Thoracic aorta (tissue), 2 donors: Measurements from ENCODE around the gene PRDM15. TPM values are rescaled to one million over a fixed set of nuclear protein-coding genes. Genes with fewer than 3 reads are reported as not detected.

Experiments
- ATAC-seq: fragments of 150-250 bp; one replicate; pipeline ENCODE4 v1.8.0; 2017; ENCODE audit warnings: low read depth; ENCODE audit not compliant: insufficient number of reproducible peaks, low FRiP score
- DNase-seq: peaks from one replicate; pipeline ENCODE4 v3.0.0-alpha.2; 2020; ENCODE audit warnings: low spot score
- H3K27ac ChIP-seq, 2 donors: fragments of 200-600 bp; sonication (generic); 1 replicate in 1 of 2; 2 replicates in 1 of 2; pipeline ENCODE4 v1.5.1; 2016; ENCODE audit warnings: mild to moderate bottlenecking in 2 of 2, moderate library complexity in 2 of 2
- H3K27me3 ChIP-seq: fragments of 200-600 bp; sonication (generic); replicated peaks from 2 replicates; pipeline ENCODE4 v1.6.0; 2016; ENCODE audit warnings: mild to moderate bottlenecking; ENCODE audit not compliant: insufficient read depth
- H3K36me3 ChIP-seq: fragments of 200-600 bp; sonication (generic); one replicate; pipeline ENCODE4 v1.5.1; 2016
- H3K4me1 ChIP-seq, 2 donors: fragments of 200-600 bp; sonication (generic); 1 replicate in 1 of 2; 2 replicates in 1 of 2; pipeline versions ENCODE4 v1.5.1 to v1.6.0; 2016; ENCODE audit warnings: low read depth in 2 of 2, mild to moderate bottlenecking in 1 of 2; ENCODE audit not compliant: control insufficient read depth in 1 of 2
- H3K4me3 ChIP-seq: fragments of 200-600 bp; sonication (generic); 2 replicates; pipeline ENCODE4 v1.5.1; 2016; ENCODE audit warnings: mild to moderate bottlenecking
- H3K9me3 ChIP-seq: fragments of 200-600 bp; sonication (generic); 2 replicates; pipeline ENCODE4 v1.5.1; 2016
- CTCF ChIP-seq: fragments of 200-600 bp; sonication (generic); IDR thresholded peaks from one replicate; pipeline ENCODE4 v1.5.1; 2019; ENCODE audit warnings: antibody characterized with exemption
- total RNA-seq, 2 donors: library from RNA; depleted of rRNA; stranded (reverse); fragments of >200 nt; gene quantifications; one replicate each; pipeline versions ENCODE4 v1.1.0 to v1.2.3, GENCODE V29; 2016

Gene PRDM15
- total RNA-seq, 2 donors from 2014 or later, result 9.0 to 14.9 TPM

GRCh38 chr21:41804381-41804780, 74.8 kb downstream of the PRDM15 start:
- Histone ChIP-seq H3K27ac (no peak overlapping the region), H3K36me3 (peaks cover 14% of the 10 kb centered on the region), H3K4me3 (no peak overlapping the region), H3K4me1 (peaks cover 0 to 14% of the 10 kb centered on the region in 2 donors), H3K27me3 (no peaks in the 10 kb centered on the region), H3K9me3 (no peaks in the 10 kb centered on the region)
- TF ChIP-seq CTCF, result no peak
- DNase-seq, result no peak
- no peak for ATAC-seq

DNA sequence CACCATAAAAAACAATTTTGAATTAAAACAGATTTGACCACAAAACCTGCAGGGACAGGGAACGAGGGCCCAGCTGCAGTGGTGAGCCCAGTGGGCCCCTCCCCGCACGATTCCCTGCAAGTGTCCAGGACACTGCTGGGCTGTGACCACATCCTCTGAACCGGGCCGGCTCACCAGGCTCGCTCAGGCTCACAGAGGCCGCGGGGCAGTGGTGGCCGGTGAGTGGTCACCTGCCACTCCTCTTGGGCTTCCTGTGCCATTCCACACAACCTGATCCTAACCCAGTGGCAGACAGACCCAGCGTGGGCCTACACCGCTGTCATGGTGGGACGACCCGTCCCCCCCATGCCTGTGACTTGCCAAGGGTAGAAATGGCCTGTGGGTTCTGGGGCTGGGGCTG, 75.8 kb downstream of the PRDM15 start:
- Histone ChIP-seq H3K9me3 (no peaks in the 10 kb centered on the region), H3K4me3 (no peak overlapping the region), H3K4me1 (peaks cover 0 to 14% of the 10 kb centered on the region in 2 donors), H3K27ac (no peak overlapping the region), H3K27me3 (no peaks in the 10 kb centered on the region), H3K36me3 (peaks cover 14% of the 10 kb centered on the region)
- TF ChIP-seq CTCF, result no peak
- ATAC-seq (no peak), DNase-seq (no peak)

DNA sequence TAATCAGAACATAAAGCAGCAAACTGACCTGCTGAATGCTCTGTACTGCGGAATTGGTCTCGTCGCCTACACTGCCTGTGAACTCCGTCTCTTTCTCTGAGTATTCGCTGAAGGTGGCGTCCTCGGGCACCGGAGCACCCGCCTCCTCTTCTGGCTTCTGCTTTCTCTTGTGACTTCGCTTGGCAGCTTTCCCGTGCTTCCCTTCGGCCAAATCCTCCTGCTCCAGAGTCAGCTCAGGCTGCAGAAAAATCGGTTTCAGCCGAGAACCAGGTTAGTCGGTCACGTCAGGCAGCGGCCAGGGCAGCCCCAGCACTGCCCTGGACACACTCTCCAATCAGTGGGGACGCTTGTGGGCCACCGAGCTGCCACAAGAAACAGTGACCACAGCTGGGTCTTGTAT, 76.5 kb downstream of the PRDM15 start:
- Histone ChIP-seq H3K27ac (no peak overlapping the region), H3K4me3 (peak overlapping the region; percentile 51)
- ATAC-seq, result no peak

DNA sequence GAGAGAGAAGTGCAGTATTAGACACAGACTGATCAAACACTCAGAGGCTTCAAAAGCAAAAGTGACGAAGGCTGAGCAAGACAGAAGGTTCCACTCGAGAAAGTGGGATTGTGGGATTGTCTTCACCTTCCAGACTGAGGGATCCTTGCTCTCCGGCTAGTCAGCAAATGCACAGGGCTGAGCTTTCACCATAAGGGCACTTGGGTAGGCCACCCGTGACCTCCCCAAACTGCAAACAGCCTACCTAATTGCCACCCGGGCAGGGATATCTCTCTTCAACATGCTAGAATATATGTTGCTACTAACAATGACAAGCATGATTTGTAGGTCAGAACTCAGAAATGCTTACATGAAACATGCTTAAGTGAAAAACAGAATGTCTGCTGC, 77.0 kb downstream of the PRDM15 start:
- Histone ChIP-seq H3K9me3 (no peaks in the 10 kb centered on the region), H3K4me1 (peaks cover 0 to 14% of the 10 kb centered on the region in 2 donors), H3K36me3 (peaks cover 14% of the 10 kb centered on the region), H3K4me3 (peak overlapping the region; percentile 51), H3K27ac (no peak overlapping the region), H3K27me3 (no peaks in the 10 kb centered on the region)
- DNase-seq (no peak), ATAC-seq (no peak)
- TF ChIP-seq CTCF, result no peak

More for the DNA sequence above, 76.5 kb downstream of the PRDM15 start:
- no peak for DNase-seq
- H3K4me1 ChIP-seq, result peaks cover 0 to 14% of the 10 kb centered on the region in 2 donors
- no peak for TF ChIP-seq CTCF
- peaks cover 14% of the 10 kb centered on the region for H3K36me3 ChIP-seq
- no peaks in the 10 kb centered on the region for H3K27me3 ChIP-seq
- H3K9me3 ChIP-seq, result no peaks in the 10 kb centered on the region

GRCh38 chr21:41801321-41802197, 77.6 kb downstream of the PRDM15 start:
- Histone ChIP-seq H3K4me3 (no peak overlapping the region), H3K9me3 (no peaks in the 10 kb centered on the region), H3K4me1 (peaks cover 0 to 14% of the 10 kb centered on the region in 2 donors), H3K36me3 (peaks cover 14% of the 10 kb centered on the region), H3K27ac (no peak overlapping the region), H3K27me3 (no peaks in the 10 kb centered on the region)
- DNase-seq (no peak), ATAC-seq (no peak)
- TF ChIP-seq CTCF, result no peak
